Measurements from ENCODE around the gene UGT2B17. TPM values are rescaled to one million over a fixed set of nuclear protein-coding genes. Genes with fewer than 3 reads are reported as not detected.
"Not testable (repeated sequence)": the region's sequence is repeated elsewhere in the genome, so short reads cannot be mapped to it uniquely, and the experiment has no call there.

UGT2B17 gene
- total RNA-seq, 2 donors from 2014 or later: 561 to 639 TPM

DNA sequence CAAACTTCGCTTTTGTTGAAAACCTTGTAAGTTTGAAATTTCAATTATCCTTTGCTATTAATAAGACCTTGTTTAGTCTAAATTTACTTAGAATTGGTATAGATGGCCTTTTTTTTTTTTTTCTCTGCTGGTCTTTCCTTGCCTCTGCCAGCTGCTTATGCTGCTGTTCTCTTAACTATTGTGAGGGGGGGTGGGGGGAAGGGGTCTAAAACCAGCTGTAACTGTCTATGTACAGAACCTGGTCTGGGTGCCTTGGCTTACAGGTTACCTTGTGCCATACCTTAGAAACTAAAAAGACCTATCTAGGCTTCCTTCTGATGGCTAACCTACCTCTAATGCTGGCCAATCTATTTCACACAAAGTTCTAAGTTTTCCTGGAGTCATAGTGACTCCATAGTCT is 1.0 kb downstream of the UGT2B17 start:
- H3K9ac ChIP-seq (ENCODE audit: low read depth in 2 of 2, low read length in 2 of 2): no peak overlapping the region
- H3K27ac ChIP-seq: no peak overlapping the region
- H3K36me3 ChIP-seq: no peaks in the 10 kb centered on the region
- no peak overlapping the region for H3K4me3 ChIP-seq
- intact Hi-C loops (cut with DNase I): no loop called here
- H3K4me1 ChIP-seq: no peaks in the 10 kb centered on the region
- no peak for DNase-seq
- TF ChIP-seq, protein P1, sequence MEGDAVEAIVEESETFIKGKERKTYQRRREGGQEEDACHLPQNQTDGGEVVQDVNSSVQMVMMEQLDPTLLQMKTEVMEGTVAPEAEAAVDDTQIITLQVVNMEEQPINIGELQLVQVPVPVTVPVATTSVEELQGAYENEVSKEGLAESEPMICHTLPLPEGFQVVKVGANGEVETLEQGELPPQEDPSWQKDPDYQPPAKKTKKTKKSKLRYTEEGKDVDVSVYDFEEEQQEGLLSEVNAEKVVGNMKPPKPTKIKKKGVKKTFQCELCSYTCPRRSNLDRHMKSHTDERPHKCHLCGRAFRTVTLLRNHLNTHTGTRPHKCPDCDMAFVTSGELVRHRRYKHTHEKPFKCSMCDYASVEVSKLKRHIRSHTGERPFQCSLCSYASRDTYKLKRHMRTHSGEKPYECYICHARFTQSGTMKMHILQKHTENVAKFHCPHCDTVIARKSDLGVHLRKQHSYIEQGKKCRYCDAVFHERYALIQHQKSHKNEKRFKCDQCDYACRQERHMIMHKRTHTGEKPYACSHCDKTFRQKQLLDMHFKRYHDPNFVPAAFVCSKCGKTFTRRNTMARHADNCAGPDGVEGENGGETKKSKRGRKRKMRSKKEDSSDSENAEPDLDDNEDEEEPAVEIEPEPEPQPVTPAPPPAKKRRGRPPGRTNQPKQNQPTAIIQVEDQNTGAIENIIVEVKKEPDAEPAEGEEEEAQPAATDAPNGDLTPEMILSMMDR (IDR thresholded peaks at IDR 0.05): no peak
- H3K9me3 ChIP-seq: no peaks in the 10 kb centered on the region
- H3K27me3 ChIP-seq: no peaks in the 10 kb centered on the region

DNA sequence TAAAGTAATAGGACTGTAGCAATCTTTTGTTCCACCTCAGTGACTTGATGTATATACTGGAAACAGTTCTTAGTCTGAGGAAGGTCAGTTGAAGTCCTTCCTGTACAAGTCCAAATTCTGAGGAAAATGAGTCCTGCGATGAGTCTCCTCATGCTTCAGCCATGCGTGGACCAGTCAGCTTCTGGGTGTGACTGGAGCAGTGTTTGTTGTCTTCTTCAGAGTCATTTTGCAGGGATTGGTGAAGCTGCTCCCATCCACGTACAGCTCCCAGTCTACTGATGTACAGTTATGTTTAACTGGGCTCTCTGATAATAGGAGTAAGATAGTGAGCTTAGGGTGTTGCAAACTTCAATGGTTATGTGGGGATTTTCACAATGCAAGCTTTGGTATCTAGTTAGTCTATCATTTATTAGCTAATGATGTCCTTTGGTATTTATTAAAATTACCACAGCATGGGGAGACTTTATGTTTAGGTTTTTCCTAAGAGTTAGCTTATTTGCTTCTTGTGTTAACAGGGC is 3.4 kb downstream of the UGT2B17 start:
- peak; percentile 64 for DNase-seq
- Histone ChIP-seq H3K4me3 (no peak overlapping the region), H3K27me3 (no peaks in the 10 kb centered on the region), H3K4me1 (no peaks in the 10 kb centered on the region), H3K9ac (ENCODE audit: low read depth in 2 of 2, low read length in 2 of 2) (no peak overlapping the region), H3K9me3 (no peaks in the 10 kb centered on the region), H3K27ac (no peak overlapping the region), H3K36me3 (no peaks in the 10 kb centered on the region)
- intact Hi-C loops (cut with DNase I): no loop called here
- TF ChIP-seq, protein P1 (IDR thresholded peaks at IDR 0.05): no peak

DNA sequence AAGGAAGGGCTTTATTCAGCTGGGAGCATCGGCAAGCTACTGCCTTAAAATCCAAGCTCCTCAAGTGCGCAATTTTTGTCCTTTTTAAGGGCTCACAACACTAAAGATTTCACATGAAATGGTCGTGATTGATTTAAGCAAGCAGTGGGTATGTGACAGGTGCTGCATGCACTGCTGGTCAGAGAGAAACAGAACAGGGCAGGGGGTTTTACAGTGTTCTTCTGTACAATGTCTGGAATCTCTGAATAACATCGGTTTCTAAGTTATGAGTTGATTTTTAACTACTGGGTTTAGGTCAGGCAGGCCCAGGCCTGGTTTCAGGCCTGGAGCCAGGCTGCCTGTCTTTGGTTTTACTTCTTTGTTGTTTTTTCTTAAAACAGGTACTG is 6.0 kb downstream of the UGT2B17 start:
- H3K9ac ChIP-seq (ENCODE audit: low read depth in 2 of 2, low read length in 2 of 2): no peak overlapping the region
- no peaks in the 10 kb centered on the region for H3K27me3 ChIP-seq
- no peaks in the 10 kb centered on the region for H3K36me3 ChIP-seq
- no peaks in the 10 kb centered on the region for H3K4me1 ChIP-seq
- H3K4me3 ChIP-seq: no peak overlapping the region
- no peak for DNase-seq
- intact Hi-C loops (cut with DNase I): no loop called here
- H3K27ac ChIP-seq: no peak overlapping the region
- TF ChIP-seq, protein P1 (IDR thresholded peaks at IDR 0.05): no peak
- no peaks in the 10 kb centered on the region for H3K9me3 ChIP-seq

DNA sequence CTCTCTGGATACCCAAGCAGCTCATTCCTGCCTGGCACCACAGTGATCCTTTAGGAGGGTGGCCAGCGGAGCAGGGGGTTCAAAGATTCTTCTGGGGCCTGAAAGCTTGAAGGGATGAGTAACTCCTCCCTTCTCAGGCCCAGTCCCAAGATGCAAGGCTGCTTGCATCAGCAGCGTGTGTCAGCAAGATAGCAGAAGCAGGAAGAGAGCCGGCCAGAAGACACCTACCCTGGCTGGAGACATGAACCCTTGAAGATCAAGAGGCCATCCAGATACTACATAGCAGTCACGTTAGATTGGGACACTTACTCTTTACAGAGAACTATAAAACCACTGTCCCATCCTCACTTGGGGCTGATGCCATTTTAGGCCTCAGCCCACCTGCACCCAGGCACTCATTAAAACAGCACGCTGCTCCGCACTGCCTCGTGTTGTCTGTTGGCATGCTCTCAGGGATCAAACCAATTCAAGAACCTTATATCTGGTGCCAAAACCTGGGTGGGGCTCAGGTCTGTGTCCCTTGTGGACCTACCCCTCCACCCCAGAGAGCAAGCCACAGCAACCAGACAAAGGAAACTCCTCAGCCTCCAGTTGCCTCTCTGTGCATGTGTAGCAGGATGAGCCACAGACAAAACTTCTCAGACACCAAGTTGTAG is 6.5 kb downstream of the UGT2B17 start:
- intact Hi-C loops (cut with DNase I): no loop called here
- no peak overlapping the region for H3K27ac ChIP-seq
- peak; percentile 47 for DNase-seq
- no peak overlapping the region for H3K9ac ChIP-seq (ENCODE audit: low read depth in 2 of 2, low read length in 2 of 2)
- no peaks in the 10 kb centered on the region for H3K9me3 ChIP-seq
- H3K4me3 ChIP-seq: no peak overlapping the region
- H3K4me1 ChIP-seq: no peaks in the 10 kb centered on the region
- no peaks in the 10 kb centered on the region for H3K36me3 ChIP-seq
- no peaks in the 10 kb centered on the region for H3K27me3 ChIP-seq
- TF ChIP-seq, protein P1 (IDR thresholded peaks at IDR 0.05): no peak

DNA sequence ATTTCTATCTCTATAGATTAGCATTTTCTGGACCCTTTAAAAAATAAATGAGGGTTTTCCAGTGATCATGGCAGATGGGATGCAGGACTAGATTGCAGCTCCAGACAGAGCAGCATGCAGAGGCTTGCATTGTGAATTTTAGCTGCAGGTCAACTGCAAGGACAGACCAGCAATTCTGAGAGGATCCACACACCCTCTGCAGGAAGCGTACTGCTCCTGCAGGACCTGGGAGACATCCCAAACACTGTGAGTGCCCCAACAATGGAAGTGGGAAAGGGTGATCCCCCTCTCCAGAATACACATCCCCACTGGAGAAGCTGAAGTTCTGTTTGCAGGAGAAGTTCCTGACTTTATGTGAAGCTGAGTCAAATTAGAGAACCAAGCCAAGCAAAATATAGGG is 7.1 kb downstream of the UGT2B17 start:
- H3K9me3 ChIP-seq; H3K9ac ChIP-seq (ENCODE audit: low read depth in 2 of 2, low read length in 2 of 2); H3K27ac ChIP-seq; DNase-seq; H3K4me1 ChIP-seq; H3K36me3 ChIP-seq; intact Hi-C loops (cut with DNase I); H3K27me3 ChIP-seq; H3K4me3 ChIP-seq: not testable (repeated sequence)

DNA sequence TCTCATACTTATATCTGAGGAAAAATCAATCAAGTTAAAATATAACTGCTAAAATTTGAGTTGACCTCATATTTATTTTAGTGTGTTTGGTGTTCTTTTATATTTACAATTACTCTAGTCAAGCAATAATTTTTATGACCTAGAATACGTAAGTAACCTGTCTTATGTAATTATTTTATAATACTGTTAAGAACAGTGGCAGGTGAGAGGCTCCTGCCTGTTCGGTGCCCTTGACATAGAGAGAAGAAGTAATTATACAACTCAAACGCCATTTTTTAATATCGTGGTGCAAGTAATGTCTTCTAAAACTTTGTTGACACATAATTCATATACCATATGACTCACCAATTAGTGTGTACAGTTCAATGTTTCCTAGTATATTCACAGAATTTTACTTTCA is 7.6 kb downstream of the UGT2B17 start:
- H3K4me3 ChIP-seq; H3K27me3 ChIP-seq; DNase-seq; intact Hi-C loops (cut with DNase I); H3K36me3 ChIP-seq; H3K4me1 ChIP-seq; H3K27ac ChIP-seq; H3K9me3 ChIP-seq; H3K9ac ChIP-seq (ENCODE audit: low read depth in 2 of 2, low read length in 2 of 2): not testable (repeated sequence)

DNA sequence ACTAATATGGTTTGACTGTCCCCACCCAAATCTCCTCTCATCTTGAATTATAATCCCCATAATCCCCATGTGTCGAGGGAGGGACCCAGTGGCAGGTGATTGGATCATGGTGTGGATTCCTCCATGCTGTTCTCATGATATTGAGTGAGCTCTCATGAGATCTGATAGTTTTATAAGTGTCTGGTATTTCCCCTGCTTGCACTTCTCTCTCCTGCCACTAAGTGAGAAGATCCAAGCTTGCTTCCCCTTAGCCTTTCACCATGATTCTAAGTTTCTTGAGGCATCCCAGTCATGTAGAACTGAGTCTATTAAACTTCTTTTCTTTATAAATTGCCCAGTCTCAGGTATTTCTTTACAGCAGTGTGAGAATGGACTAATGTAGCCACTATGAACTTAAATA is 9.8 kb downstream of the UGT2B17 start:
- H3K9ac ChIP-seq (ENCODE audit: low read depth in 2 of 2, low read length in 2 of 2); H3K36me3 ChIP-seq; DNase-seq; H3K4me1 ChIP-seq; H3K4me3 ChIP-seq; H3K27me3 ChIP-seq; intact Hi-C loops (cut with DNase I); H3K9me3 ChIP-seq; H3K27ac ChIP-seq: not testable (repeated sequence)

DNA sequence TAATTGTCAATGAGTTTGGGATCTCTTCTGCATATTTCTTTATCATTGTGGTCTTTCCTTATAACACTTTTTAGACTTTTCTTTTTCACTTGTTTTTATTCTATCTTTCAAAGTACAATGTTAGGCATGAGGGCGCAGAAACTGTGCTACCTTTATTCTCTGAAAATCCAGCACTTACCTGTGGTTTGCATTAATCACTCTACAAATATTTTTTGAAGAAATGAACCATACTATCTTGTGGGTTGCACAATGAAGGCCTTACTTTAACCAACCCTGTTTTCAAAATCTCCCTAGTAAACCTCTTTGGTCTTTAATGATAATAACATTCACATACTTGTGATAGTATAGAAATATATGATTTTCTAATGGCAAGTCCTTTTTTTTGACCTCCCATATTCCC is 11.0 kb downstream of the UGT2B17 start:
- intact Hi-C loops (cut with DNase I); H3K4me1 ChIP-seq; DNase-seq; H3K9me3 ChIP-seq; H3K27ac ChIP-seq; H3K27me3 ChIP-seq; H3K4me3 ChIP-seq; H3K9ac ChIP-seq (ENCODE audit: low read depth in 2 of 2, low read length in 2 of 2); H3K36me3 ChIP-seq: not testable (repeated sequence)

DNA sequence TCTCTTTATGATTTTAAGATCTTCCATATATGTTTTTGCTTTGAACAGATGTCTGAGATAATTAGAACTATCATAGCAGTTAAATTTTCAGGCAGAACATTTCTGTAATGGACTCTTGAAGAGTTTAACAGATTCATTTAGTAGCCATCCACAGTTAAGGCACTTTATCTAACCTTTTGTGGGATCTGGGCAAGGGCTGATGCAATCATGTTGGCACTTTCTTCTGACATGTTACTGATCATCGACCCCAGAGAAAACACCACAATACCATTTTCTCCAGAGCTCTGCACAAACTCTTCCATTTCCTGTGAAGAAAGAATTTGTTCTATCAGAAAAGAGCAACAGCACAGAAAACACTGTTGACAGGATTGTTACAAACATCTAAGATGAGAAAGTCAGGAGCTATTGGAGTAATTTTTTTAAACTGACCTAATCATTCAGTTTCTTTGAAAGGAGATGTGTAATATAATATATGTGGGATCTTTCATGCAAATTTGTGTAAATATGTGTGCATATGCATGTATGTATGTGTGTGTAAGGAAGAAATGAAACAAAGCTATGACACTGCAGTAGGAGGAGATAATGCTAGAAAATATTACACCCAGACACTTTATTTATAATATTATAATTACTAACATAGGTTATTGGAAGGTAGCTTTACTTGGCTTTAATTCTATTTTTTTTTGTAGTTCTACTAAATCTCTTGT is 15.6 kb downstream of the UGT2B17 start:
- H3K9ac ChIP-seq (ENCODE audit: low read depth in 2 of 2, low read length in 2 of 2); H3K27me3 ChIP-seq; H3K4me3 ChIP-seq; H3K36me3 ChIP-seq; H3K4me1 ChIP-seq; H3K9me3 ChIP-seq; H3K27ac ChIP-seq; intact Hi-C loops (cut with DNase I); DNase-seq: not testable (repeated sequence)

Measured in colonic mucosa (tissue), 4 donors.